Neural cell (in vitro differentiated cells): Measurements from ENCODE around the gene CMYA5. TPM values are rescaled to one million over a fixed set of nuclear protein-coding genes. Genes with fewer than 3 reads are reported as not detected.

Experiments used
- H2AFZ ChIP-seq: fragments of 200-600, 300-800 bp; sonication (generic), shearing (Covaris generic); 2 replicates; pipeline ENCODE4 v1.6.0; 2014; ENCODE audit warnings: low read depth, mild to moderate bottlenecking, antibody characterized with exemption, low read length, moderate library complexity
- H3F3A ChIP-seq: fragments of 200-600 bp; shearing (Covaris generic); 2 replicates; pipeline ENCODE4 v1.6.1; 2016; ENCODE audit warnings: mild to moderate bottlenecking, moderate library complexity, mixed read lengths, antibody characterized with exemption, low read length; ENCODE audit not compliant: insufficient read depth, poor library complexity, severe bottlenecking
- H3K27ac ChIP-seq: fragments of 200-600, 300-800 bp; sonication (generic), shearing (Covaris generic); 2 replicates; pipeline ENCODE4 v1.5.1; 2014; ENCODE audit warnings: mild to moderate bottlenecking, low read length, moderate library complexity
- H3K27me3 ChIP-seq: fragments of 300-800, 200-600 bp; sonication (generic), shearing (Covaris generic); 2 replicates; pipeline ENCODE4 v1.6.0; 2014; ENCODE audit warnings: mild to moderate bottlenecking, low read depth, low read length, moderate library complexity; ENCODE audit not compliant: insufficient read depth
- H3K36me3 ChIP-seq: fragments of 300-800, 200-600 bp; sonication (generic), shearing (Covaris generic); 2 replicates; pipeline ENCODE4 v1.5.1; 2014; ENCODE audit warnings: mild to moderate bottlenecking, antibody characterized with exemption, low read length, moderate library complexity; ENCODE audit not compliant: insufficient read depth
- H3K4me2 ChIP-seq: fragments of 300-800, 200-600 bp; sonication (generic), shearing (Covaris generic); 2 replicates; pipeline ENCODE4 v1.6.0; 2014; ENCODE audit warnings: mild to moderate bottlenecking, low read length
- H3K4me3 ChIP-seq: fragments of 300-800, 200-600 bp; sonication (generic), shearing (Covaris generic); 2 replicates; pipeline ENCODE4 v1.5.1; 2014; ENCODE audit warnings: mild to moderate bottlenecking, low read length, moderate library complexity
- H3K79me2 ChIP-seq: fragments of 200-600 bp; shearing (Covaris generic); replicated peaks from 2 replicates; pipeline ENCODE4 v1.6.0; 2014; ENCODE audit warnings: mild to moderate bottlenecking, low read length, moderate library complexity; ENCODE audit not compliant: insufficient read depth
- H3K9ac ChIP-seq: fragments of 300-800, 200-600 bp; sonication (generic), shearing (Covaris generic); 2 replicates; pipeline ENCODE4 v1.6.1; 2016; ENCODE audit warnings: mild to moderate bottlenecking, low read length, mixed read lengths
- H3K9me2 ChIP-seq: fragments of 200-600 bp; shearing (Covaris generic); 2 replicates; pipeline ENCODE4 v1.6.1; 2016; ENCODE audit warnings: mild to moderate bottlenecking, low read length, mixed read lengths; ENCODE audit not compliant: insufficient read depth
- H3K9me3 ChIP-seq: fragments of 200-600, 300-800 bp; sonication (generic), shearing (Covaris generic); 2 replicates; pipeline ENCODE4 v1.6.1; 2016; ENCODE audit warnings: mild to moderate bottlenecking, mixed run types, low read length, moderate library complexity, mixed read lengths
- H4K20me1 ChIP-seq: fragments of 200-600 bp; shearing (Covaris generic); 2 replicates; pipeline ENCODE4 v1.6.1; 2016; ENCODE audit warnings: mild to moderate bottlenecking, mixed run types; ENCODE audit not compliant: insufficient read depth
- EP300 ChIP-seq: fragments of 450-650 bp; conservative IDR thresholded peaks from 2 replicates; pipeline ENCODE4 v1.6.1; 2014; ENCODE audit warnings: antibody characterized with exemption, mild to moderate bottlenecking, moderate library complexity; ENCODE audit not compliant: poor library complexity, severe bottlenecking
- EZH2 ChIP-seq: fragments of 200-600, 300-800 bp; shearing (Covaris generic), sonication (generic); IDR thresholded peaks from 2 replicates; pipeline ENCODE4 v1.6.1; 2014; ENCODE audit warnings: antibody characterized with exemption, low read length, borderline replicate concordance, mild to moderate bottlenecking; ENCODE audit not compliant: insufficient read depth, poor library complexity, severe bottlenecking
- MXI1 ChIP-seq: fragments of 450-650 bp; conservative IDR thresholded peaks from 2 replicates; pipeline ENCODE4 v1.6.1; 2014; ENCODE audit warnings: antibody characterized with exemption, mild to moderate bottlenecking; ENCODE audit not compliant: poor library complexity, severe bottlenecking
- POLR2AphosphoS5 ChIP-seq: IDR thresholded peaks from 2 replicates; pipeline ENCODE4 v1.6.1; 2012
- RAD21 ChIP-seq: fragments of 450-650 bp; conservative IDR thresholded peaks from 2 replicates; pipeline ENCODE4 v1.6.1; 2014; ENCODE audit warnings: antibody characterized with exemption, mild to moderate bottlenecking, moderate library complexity
- REST ChIP-seq: IDR thresholded peaks from 2 replicates; pipeline ENCODE4 v1.6.1; 2012; ENCODE audit warnings: borderline replicate concordance
- SMC3 ChIP-seq: fragments of 450-650 bp; conservative IDR thresholded peaks from 2 replicates; pipeline ENCODE4 v1.6.1; 2014; ENCODE audit warnings: antibody characterized with exemption, mild to moderate bottlenecking, moderate library complexity; ENCODE audit not compliant: poor library complexity
- TAF1 ChIP-seq: IDR thresholded peaks from 2 replicates; pipeline ENCODE4 v1.6.1; 2012; ENCODE audit warnings: low read depth
- polyA plus RNA-seq: library from polyadenylated mRNA; depleted of rRNA; stranded (reverse); fragments of >200 nt; gene quantifications from 2 replicates; pipeline ENCODE4 v1.2.3, GENCODE V29; 2014
- TF ChIP-seq, protein P1 (sequence below): fragments of 450-650 bp; IDR thresholded peaks from 2 replicates; pipeline ENCODE4 v1.5.1; 2014; ENCODE audit warnings: antibody characterized with exemption, mild to moderate bottlenecking, moderate library complexity; ENCODE audit not compliant: poor library complexity, severe bottlenecking

The CMYA5 gene
- polyA plus RNA-seq, 1 donor from 2014 or later: 0.30 TPM

DNA sequence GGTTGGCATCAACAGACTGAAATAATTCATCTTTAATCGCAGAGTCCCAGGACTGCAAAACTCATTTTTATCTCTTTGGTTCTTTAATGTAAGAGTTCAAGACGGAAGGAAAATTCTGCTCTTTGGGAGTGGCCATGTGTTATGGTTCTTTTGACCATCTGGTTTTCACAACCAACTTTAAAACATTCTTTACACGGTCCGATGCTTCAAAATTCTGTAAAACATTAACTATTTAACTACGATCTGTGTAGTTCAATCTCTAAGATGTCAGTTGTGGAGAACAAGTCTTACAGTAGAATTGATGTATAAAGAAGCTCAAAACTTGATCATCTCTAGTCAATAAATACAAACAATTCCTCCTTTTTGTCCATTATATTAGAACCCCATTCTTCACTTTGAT lies 83.0 kb downstream of the CMYA5 start:
- no peak overlapping the region for H3K4me2 ChIP-seq
- no peak overlapping the region for H3K9ac ChIP-seq
- H3K9me2 ChIP-seq: no peaks in the 10 kb centered on the region
- H3K27me3 ChIP-seq: no peaks in the 10 kb centered on the region
- H3K4me3 ChIP-seq: no peak overlapping the region
- H2AFZ ChIP-seq: no peak overlapping the region
- no peaks in the 10 kb centered on the region for H3K79me2 ChIP-seq
- H3F3A ChIP-seq: no peaks in the 10 kb centered on the region
- TF ChIP-seq, protein P1, sequence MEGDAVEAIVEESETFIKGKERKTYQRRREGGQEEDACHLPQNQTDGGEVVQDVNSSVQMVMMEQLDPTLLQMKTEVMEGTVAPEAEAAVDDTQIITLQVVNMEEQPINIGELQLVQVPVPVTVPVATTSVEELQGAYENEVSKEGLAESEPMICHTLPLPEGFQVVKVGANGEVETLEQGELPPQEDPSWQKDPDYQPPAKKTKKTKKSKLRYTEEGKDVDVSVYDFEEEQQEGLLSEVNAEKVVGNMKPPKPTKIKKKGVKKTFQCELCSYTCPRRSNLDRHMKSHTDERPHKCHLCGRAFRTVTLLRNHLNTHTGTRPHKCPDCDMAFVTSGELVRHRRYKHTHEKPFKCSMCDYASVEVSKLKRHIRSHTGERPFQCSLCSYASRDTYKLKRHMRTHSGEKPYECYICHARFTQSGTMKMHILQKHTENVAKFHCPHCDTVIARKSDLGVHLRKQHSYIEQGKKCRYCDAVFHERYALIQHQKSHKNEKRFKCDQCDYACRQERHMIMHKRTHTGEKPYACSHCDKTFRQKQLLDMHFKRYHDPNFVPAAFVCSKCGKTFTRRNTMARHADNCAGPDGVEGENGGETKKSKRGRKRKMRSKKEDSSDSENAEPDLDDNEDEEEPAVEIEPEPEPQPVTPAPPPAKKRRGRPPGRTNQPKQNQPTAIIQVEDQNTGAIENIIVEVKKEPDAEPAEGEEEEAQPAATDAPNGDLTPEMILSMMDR: no peak
- no peak for TF ChIP-seq TAF1
- no peak for TF ChIP-seq MXI1
- TF ChIP-seq EP300: no peak
- TF ChIP-seq POLR2AphosphoS5: no peak
- H4K20me1 ChIP-seq: no peaks in the 10 kb centered on the region
- no peaks in the 10 kb centered on the region for H3K9me3 ChIP-seq
- no peaks in the 10 kb centered on the region for H3K36me3 ChIP-seq
- no peak overlapping the region for H3K27ac ChIP-seq

- Histone ChIP-seq H3K27me3 (no peaks in the 10 kb centered on the region), H3K4me3 (no peak overlapping the region), H4K20me1 (no peaks in the 10 kb centered on the region), H3K9ac (no peak overlapping the region), H3F3A (no peaks in the 10 kb centered on the region), H3K9me2 (no peaks in the 10 kb centered on the region), H3K4me2 (no peak overlapping the region), H2AFZ (no peak overlapping the region), H3K36me3 (no peaks in the 10 kb centered on the region), H3K27ac (no peak overlapping the region), H3K9me3 (no peaks in the 10 kb centered on the region), H3K79me2 (no peaks in the 10 kb centered on the region)
- TF ChIP-seq POLR2AphosphoS5: no peak
- no peak for TF ChIP-seq RAD21
- no peak for TF ChIP-seq EP300
- no peak for TF ChIP-seq EZH2
- TF ChIP-seq SMC3: no peak
- no peak for TF ChIP-seq REST
- no peak for TF ChIP-seq TAF1
- no peak for TF ChIP-seq MXI1
- TF ChIP-seq, protein P1: no peak
Observed at GRCh38 chr5:79773612-79774011, 84.0 kb downstream of the CMYA5 start.
